ACHN (cell line): Measurements from ENCODE around the gene HAO2.
"Not testable (repeated sequence)": the region's sequence is repeated elsewhere in the genome, so short reads cannot be mapped to it uniquely, and the experiment has no call there.

ENCODE experiments used
- DNase-seq: peaks from one replicate; pipeline ENCODE4 v3.0.0-alpha.2; 2015
- in situ Hi-C: cut with HindIII; loops from 2 replicates; pipeline ENCODE4 v1.10.0; 2017; ENCODE audit warnings: low sequenced_read_pairs, low pct_ligation_motif_present, low pct_unique_long_range_greater_than_20kb

HAO2 gene

GRCh38 chr1:119368554-119368953, at the start of gene HAO2:
Gene HAO2, plus strand, starts transcription at chr1:119368785. Its CDS starts 12,301 bp downstream, at chr1:119381086.
- in situ Hi-C loops, result no loop called here

GRCh38 chr1:119320100-119320499, 48.5 kb upstream of the HAO2 start:
- in situ Hi-C loops, result no loop called here

More at GRCh38 chr1:119368554-119368953, at the start of gene HAO2:
- DNase-seq, result no peak

GRCh38 chr1:119321666-119322419, 46.7 kb upstream of the HAO2 start:
- no peak for DNase-seq
- in situ Hi-C loops, result no loop called here

More at GRCh38 chr1:119320100-119320499, 48.5 kb upstream of the HAO2 start:
- no peak for DNase-seq

- in situ Hi-C loops, result no loop called here
- no peak for DNase-seq
These were observed 45.2 kb upstream of the HAO2 start for GRCh38 chr1:119323216-119323982.

DNA sequence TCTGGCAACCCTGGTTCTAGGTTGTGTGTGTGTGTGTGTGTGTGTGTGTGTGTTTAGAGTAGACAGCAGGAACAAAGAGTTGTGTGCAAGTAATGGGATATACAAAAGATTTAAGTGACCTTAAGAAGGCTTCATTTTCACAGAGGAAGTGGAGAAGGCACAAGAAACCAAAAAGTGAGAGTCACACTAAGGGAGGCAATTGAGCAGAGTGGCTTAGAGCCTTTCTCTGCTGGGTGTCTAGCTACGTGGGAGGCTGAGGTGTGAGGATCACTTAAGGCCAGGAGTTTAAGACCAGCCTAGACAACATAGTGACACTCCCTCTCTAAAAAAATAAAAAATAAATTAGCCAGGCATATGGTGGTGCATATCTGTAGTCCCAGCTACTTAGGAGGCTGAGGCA, 44.4 kb upstream of the HAO2 start:
- no peak for DNase-seq
- in situ Hi-C loops, result no loop called here

GRCh38 chr1:119326251-119326650, 42.3 kb upstream of the HAO2 start:
- in situ Hi-C loops, result no loop called here

DNA sequence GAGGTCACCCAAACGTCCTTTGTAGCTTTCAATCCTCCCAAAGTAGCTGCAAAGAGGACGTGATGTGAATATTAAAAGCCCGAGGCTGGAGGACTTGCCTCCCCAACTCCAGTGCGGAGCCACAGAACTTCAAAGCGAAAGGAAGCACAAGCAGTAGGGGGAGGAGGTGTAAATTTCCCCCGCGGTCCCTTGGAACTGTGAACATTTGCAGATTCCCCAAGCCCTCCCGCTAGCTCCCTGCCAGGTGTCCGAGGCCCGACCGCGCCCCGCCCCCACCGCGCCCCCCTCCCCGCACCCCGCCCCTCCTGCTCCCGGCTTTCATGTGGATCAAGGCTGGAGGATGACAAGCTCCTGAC, 41.5 kb upstream of the HAO2 start:
- peak; percentile 1 for DNase-seq
- in situ Hi-C loops, result no loop called here

More at GRCh38 chr1:119326251-119326650, 42.3 kb upstream of the HAO2 start:
- DNase-seq, result no peak

DNA sequence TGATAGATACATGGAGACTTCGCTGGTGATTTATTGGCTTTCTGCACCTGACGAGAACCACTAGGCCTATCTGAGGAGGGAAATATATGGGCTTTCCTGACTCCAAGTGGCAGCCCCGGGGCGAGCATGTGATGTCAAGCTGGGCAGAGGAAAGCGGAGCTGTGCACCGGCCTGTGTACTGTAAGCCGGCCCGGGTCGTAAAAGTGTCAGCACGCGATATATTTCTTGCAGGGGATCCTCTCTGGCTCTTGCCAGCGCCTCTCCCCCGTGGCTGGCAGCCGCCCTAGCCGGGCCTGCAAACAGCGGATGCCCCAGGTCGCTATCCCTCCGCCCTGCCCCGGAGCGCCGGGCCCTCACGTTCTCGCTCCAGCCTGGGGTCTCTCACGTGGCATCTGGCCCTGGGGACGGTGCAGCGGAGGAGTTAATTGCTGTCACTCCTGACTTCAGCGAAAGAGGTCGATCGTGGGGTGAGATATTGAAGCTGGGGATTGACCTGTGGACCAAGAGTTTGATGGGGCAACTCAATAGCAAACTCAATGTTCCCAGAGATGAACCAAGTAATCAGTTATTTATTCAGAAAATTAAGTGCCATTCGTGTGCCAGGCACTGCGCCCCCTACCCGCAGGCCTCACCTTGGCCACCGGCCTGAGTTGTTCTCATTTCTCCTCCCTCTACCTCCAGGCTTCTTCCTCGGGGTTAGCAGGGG, 41.0 kb upstream of the HAO2 start:
- DNase-seq, result peak; percentile 39
- in situ Hi-C loops, result no loop called here

GRCh38 chr1:119329541-119330461, 38.8 kb upstream of the HAO2 start:
- DNase-seq, result no peak
- in situ Hi-C loops, result no loop called here

DNA sequence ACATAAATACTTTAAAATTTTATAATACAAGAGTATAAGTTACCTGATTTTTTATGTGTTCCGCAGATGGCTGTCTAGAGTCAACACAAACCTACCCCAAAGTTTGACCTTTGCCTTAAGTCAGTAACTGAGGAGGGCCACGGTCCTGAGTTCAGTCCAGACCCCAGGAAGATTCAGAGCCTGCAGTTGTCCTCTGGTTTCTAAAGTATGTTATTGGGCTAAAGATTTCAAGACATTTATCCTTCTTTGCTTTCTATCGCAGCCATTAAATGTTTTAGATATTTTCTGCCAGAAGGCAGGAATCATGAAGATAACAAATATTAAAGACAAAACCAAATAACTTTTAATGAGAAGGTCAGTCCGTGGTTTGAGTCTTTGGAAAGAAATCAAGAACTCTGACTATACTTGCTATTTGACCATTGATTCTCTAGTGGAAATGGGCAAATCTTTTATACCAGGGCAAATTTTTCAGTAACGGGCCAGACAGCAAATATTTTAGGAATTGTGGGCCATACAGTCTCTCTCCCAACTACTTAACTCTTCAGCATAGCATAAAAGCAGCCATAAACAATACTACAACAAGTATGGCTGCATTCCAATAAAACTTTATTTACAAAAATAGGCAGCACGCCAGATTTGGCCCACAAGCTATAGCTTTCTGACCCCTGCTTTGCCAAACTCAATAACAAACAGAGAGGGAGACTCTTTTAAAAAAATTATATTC, 38.0 kb upstream of the HAO2 start:
- in situ Hi-C loops, result no loop called here
- DNase-seq, result no peak

- in situ Hi-C loops, result no loop called here
These were observed 37.4 kb upstream of the HAO2 start for GRCh38 chr1:119331190-119331515.

DNA sequence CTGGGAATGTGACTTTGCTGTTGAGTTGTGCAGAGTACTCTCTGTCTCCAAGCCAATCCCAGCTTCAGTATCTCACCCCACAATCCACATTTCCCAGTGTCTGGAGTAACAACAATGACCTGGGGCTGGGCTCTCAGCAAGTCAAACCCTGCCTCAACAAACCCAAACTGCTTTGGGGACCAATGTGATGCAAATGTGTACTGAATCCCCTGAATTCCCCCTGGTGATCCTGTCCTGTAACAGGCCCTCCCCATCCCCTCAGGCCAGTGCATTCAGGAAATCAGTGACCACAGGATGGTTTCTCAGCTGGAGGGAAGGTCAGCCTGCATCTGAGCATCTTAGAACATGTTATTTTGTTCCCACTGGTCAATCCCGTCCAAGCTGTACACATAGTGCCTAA, 36.7 kb upstream of the HAO2 start:
- no peak for DNase-seq
- in situ Hi-C loops, result no loop called here

More at GRCh38 chr1:119331190-119331515, 37.4 kb upstream of the HAO2 start:
- no peak for DNase-seq

- in situ Hi-C loops, result no loop called here
- no peak for DNase-seq
These were observed 36.0 kb upstream of the HAO2 start for GRCh38 chr1:119332622-119333021.

DNA sequence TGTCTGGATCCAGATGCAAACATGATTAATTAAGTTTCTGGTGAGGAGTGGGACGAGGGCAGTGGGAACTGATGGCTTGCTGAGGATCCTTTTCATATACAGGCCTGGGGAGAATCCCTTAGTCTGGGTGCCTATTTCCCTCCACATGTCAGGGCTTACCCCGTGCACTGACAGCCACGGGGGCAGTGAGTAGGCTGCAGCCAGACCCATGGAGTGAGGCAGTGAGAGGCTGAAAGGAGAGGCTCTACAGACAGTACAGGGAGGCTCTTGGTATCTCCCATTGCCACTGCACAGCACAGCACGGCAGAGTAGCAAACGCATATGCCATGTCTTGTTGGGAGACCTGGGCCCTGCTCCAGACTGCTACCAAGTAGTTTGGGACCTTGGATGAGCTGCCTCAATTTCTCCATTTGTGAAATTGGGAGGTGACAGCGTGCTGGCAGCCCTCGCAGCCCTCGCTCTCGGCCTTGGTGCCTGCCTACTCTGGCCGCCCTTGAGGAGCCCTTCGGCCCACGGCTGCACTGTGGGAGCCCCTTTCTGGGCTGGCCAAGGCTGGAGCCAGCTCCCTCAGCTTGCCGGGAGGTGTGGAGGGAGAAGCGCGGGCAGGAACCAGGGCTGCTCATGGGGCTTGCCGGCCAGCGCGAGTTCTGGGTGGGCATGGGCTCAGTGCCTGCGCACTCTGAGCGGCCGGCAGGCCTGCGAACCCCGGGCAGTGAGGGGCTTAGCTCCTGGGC, 35.3 kb upstream of the HAO2 start:
- in situ Hi-C loops, result no loop called here
- no peak for DNase-seq

GRCh38 chr1:119333897-119334250, 34.7 kb upstream of the HAO2 start:
- in situ Hi-C loops, DNase-seq: not testable (repeated sequence)

GRCh38 chr1:119336848-119337247, 31.7 kb upstream of the HAO2 start:
- no peak for DNase-seq
- in situ Hi-C loops, result no loop called here

DNA sequence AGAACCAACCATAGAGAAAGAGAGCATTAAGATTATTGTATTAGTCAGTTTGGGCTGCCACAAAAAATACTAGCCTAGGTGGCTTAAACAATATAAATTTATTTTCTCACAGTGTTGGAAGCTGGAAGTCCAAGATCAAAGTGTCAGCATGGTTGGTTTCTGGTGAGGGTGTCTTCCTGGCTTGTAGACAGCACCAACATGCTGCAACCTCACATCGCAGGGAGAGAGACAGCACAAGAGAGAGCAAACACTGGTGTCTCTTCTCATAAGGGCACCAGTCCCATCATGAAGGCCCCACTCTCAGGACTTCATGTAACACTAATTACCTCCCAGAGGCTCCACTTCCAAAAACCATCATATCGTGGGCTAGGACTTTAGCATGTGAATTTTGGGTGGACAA, 30.6 kb upstream of the HAO2 start:
- no peak for DNase-seq
- in situ Hi-C loops, result no loop called here
